GM19193 (cell line): Measurements from ENCODE around the gene CHST4.

ENCODE experiments used
- POLR2A ChIP-seq: IDR thresholded peaks from 4 replicates; pipeline ENCODE4 v1.6.1; 2011; ENCODE audit not compliant: insufficient read depth, insufficient read length; ENCODE audit errors: extremely low read depth

CHST4 gene

GRCh38 chr16:71526111-71526631, at the start of gene CHST4:
TSS of gene CHST4 (plus strand) at chr16:71526426. CDS start at chr16:71536678, 10,252 bp downstream.
- no peak for TF ChIP-seq POLR2A

- no peak for TF ChIP-seq POLR2A
Measured at GRCh38 chr16:71476457-71477124, 49.6 kb upstream of the CHST4 start.

- no peak for TF ChIP-seq POLR2A
Measured at GRCh38 chr16:71479420-71479819, 46.8 kb upstream of the CHST4 start.

GRCh38 chr16:71480956-71481355, 45.3 kb upstream of the CHST4 start:
- no peak for TF ChIP-seq POLR2A

GRCh38 chr16:71482569-71482968, 43.7 kb upstream of the CHST4 start:
- no peak for TF ChIP-seq POLR2A

GRCh38 chr16:71484006-71484893, 42.0 kb upstream of the CHST4 start:
- TF ChIP-seq POLR2A, result peak; percentile 77

GRCh38 chr16:71489122-71489521, 37.1 kb upstream of the CHST4 start, which contains the start of gene ZNF19:
TSS of gene ZNF19 (minus strand) at chr16:71489324. CDS start at chr16:71482114, 7,210 bp downstream.
- TF ChIP-seq POLR2A, result no peak

GRCh38 chr16:71490361-71490760, 35.9 kb upstream of the CHST4 start:
- TF ChIP-seq POLR2A, result no peak

GRCh38 chr16:71491054-71491453, 35.2 kb upstream of the CHST4 start:
- no peak for TF ChIP-seq POLR2A

- TF ChIP-seq POLR2A, result no peak
Measured at GRCh38 chr16:71492786-71493185, 33.4 kb upstream of the CHST4 start.

GRCh38 chr16:71493213-71493612, 33.0 kb upstream of the CHST4 start:
- TF ChIP-seq POLR2A, result no peak

GRCh38 chr16:71498031-71498430, 28.2 kb upstream of the CHST4 start:
- TF ChIP-seq POLR2A, result no peak

GRCh38 chr16:71499775-71500364, 26.4 kb upstream of the CHST4 start:
- TF ChIP-seq POLR2A, result no peak

- no peak for TF ChIP-seq POLR2A
Measured at GRCh38 chr16:71500964-71501363, 25.3 kb upstream of the CHST4 start.

GRCh38 chr16:71501547-71501946, 24.7 kb upstream of the CHST4 start:
- no peak for TF ChIP-seq POLR2A
